SU-DHL-6 (cell line): Measurements from ENCODE around the gene MAP7D2.

Experiments
- H2AFZ ChIP-seq: fragments of 200-600 bp; sonication (generic); 2 replicates; pipeline ENCODE4 v1.6.1; 2014; ENCODE audit warnings: low read depth, mild to moderate bottlenecking, moderate library complexity, mixed read lengths, antibody characterized with exemption, low read length; ENCODE audit not compliant: severe bottlenecking
- H3F3A ChIP-seq: fragments of 200-600 bp; shearing (Covaris generic); 2 replicates; pipeline ENCODE4 v1.6.0; 2016; ENCODE audit warnings: antibody characterized with exemption, mild to moderate bottlenecking; ENCODE audit not compliant: insufficient read depth
- H3K27ac ChIP-seq: fragments of 200-600 bp; sonication (generic); 2 replicates; pipeline ENCODE4 v1.5.1; 2016; ENCODE audit warnings: low read depth, mild to moderate bottlenecking, low read length, moderate library complexity, mixed read lengths
- H3K27me3 ChIP-seq: fragments of 200-600 bp; sonication (generic), shearing (Covaris generic); 2 replicates; pipeline ENCODE4 v1.6.0; 2014; ENCODE audit warnings: mild to moderate bottlenecking, low read length
- H3K36me3 ChIP-seq: fragments of 200-600 bp; sonication (generic); 2 replicates; pipeline ENCODE4 v1.6.1; 2014; ENCODE audit warnings: mild to moderate bottlenecking, low read length, mixed read lengths
- H3K4me2 ChIP-seq: fragments of 300-600, 200-600 bp; shearing (Covaris generic), sonication (generic); 2 replicates; pipeline ENCODE4 v1.6.0; 2014; ENCODE audit warnings: low read length, low read depth, mild to moderate bottlenecking; ENCODE audit not compliant: poor library complexity, severe bottlenecking
- H3K4me3 ChIP-seq: fragments of 200-600 bp; sonication (generic); 2 replicates; pipeline ENCODE4 v1.5.1; 2014; ENCODE audit warnings: antibody characterized with exemption, low read length, mild to moderate bottlenecking, mixed read lengths; ENCODE audit not compliant: insufficient read depth, poor library complexity, severe bottlenecking
- H3K79me2 ChIP-seq: fragments of 200-600 bp; sonication (generic); 2 replicates; pipeline ENCODE4 v1.6.1; 2014; ENCODE audit warnings: mild to moderate bottlenecking, low read length, moderate library complexity; ENCODE audit not compliant: insufficient read depth
- H3K9ac ChIP-seq: fragments of 200-600 bp; sonication (generic); 2 replicates; pipeline ENCODE4 v1.7.0; 2014; ENCODE audit warnings: mild to moderate bottlenecking, low read length
- H3K9me2 ChIP-seq: fragments of 200-600 bp; sonication (generic); replicated peaks from 2 replicates; pipeline ENCODE4 v1.6.1; 2014; ENCODE audit warnings: low read length; ENCODE audit not compliant: insufficient read depth
- H3K9me3 ChIP-seq: fragments of 200-600 bp; sonication (generic); 2 replicates; pipeline ENCODE4 v1.6.1; 2014; ENCODE audit warnings: low read length, mixed read lengths; ENCODE audit not compliant: insufficient read depth
- H4K20me1 ChIP-seq: fragments of 200-600 bp; sonication (generic); 2 replicates; pipeline ENCODE4 v1.6.1; 2014; ENCODE audit warnings: low read depth, mild to moderate bottlenecking, antibody characterized with exemption, low read length, moderate library complexity, mixed read lengths
- CTCF ChIP-seq: fragments of 200-600 bp; sonication (generic); IDR thresholded peaks from one replicate; pipeline ENCODE4 v1.5.1; 2017; ENCODE audit warnings: antibody characterized with exemption, mild to moderate bottlenecking, low read length, moderate library complexity; ENCODE audit not compliant: insufficient read depth, poor library complexity, severe bottlenecking
- EZH2phosphoT487 ChIP-seq: fragments of 200-600 bp; sonication (generic), shearing (Covaris generic); conservative IDR thresholded peaks from 2 replicates; pipeline ENCODE4 v1.6.1; 2018; ENCODE audit warnings: mild to moderate bottlenecking, antibody characterized with exemption, low read length, moderate library complexity, mixed read lengths

The MAP7D2 gene

GRCh38 chrX:20132666-20133065 is 16.0 kb upstream of the MAP7D2 start:
- H3K9ac ChIP-seq: no peak overlapping the region
- H3K27ac ChIP-seq: no peak overlapping the region
- no peak overlapping the region for H3K4me3 ChIP-seq
- H3K4me2 ChIP-seq: no peak overlapping the region
- no peaks in the 10 kb centered on the region for H3K9me3 ChIP-seq
- H3K27me3 ChIP-seq: no peaks in the 10 kb centered on the region
- no peaks in the 10 kb centered on the region for H4K20me1 ChIP-seq
- H2AFZ ChIP-seq: no peak overlapping the region
- H3K36me3 ChIP-seq: peaks cover 11% of the 10 kb centered on the region; the same call in 1 of the 2 replicates
- no peak for TF ChIP-seq CTCF
- no peak for TF ChIP-seq EZH2phosphoT487
- H3K79me2 ChIP-seq: peaks cover 5% of the 10 kb centered on the region; the same call in 1 of the 2 replicates
- H3K9me2 ChIP-seq: no peaks in the 10 kb centered on the region
- H3F3A ChIP-seq: peaks cover 18% of the 10 kb centered on the region

GRCh38 chrX:20130357-20130756 is 13.7 kb upstream of the MAP7D2 start:
- no peak overlapping the region for H3K27ac ChIP-seq
- H3K27me3 ChIP-seq: no peaks in the 10 kb centered on the region
- no peak overlapping the region for H3K4me3 ChIP-seq
- H3K79me2 ChIP-seq: no peaks in the 10 kb centered on the region
- no peak overlapping the region for H3K9ac ChIP-seq
- peaks cover 7% of the 10 kb centered on the region; the same call in 1 of the 2 replicates for H3K36me3 ChIP-seq
- H3K9me3 ChIP-seq: no peaks in the 10 kb centered on the region
- TF ChIP-seq CTCF (no peak), EZH2phosphoT487 (no peak)
- no peak overlapping the region for H3K4me2 ChIP-seq
- no peak overlapping the region for H2AFZ ChIP-seq
- peaks cover 18% of the 10 kb centered on the region for H3F3A ChIP-seq
- no peaks in the 10 kb centered on the region for H4K20me1 ChIP-seq
- no peaks in the 10 kb centered on the region for H3K9me2 ChIP-seq

- Histone ChIP-seq H3F3A (peaks cover 18% of the 10 kb centered on the region), H2AFZ (no peak overlapping the region), H3K27me3 (no peaks in the 10 kb centered on the region), H4K20me1 (no peaks in the 10 kb centered on the region), H3K9me2 (no peaks in the 10 kb centered on the region), H3K9ac (no peak overlapping the region), H3K27ac (no peak overlapping the region), H3K4me3 (no peak overlapping the region), H3K4me2 (no peak overlapping the region), H3K9me3 (no peaks in the 10 kb centered on the region), H3K79me2 (no peaks in the 10 kb centered on the region), H3K36me3 (peaks cover 7% of the 10 kb centered on the region; the same call in 1 of the 2 replicates)
- no peak for TF ChIP-seq CTCF
- TF ChIP-seq EZH2phosphoT487: no peak
Measured at GRCh38 chrX:20129547-20129946, 12.8 kb upstream of the MAP7D2 start.
